HL-60/S4 (cell line): ENCODE results near the gene RASL12.
"Not testable (repeated sequence)": the region's sequence is repeated elsewhere in the genome, so short reads cannot be mapped to it uniquely, and the experiment has no call there.

ENCODE experiments used
- in situ Hi-C: fragments of 300-500 bp; cut with MboI; formaldehyde crosslinking; loops from 2 replicates; pipeline ENCODE4 v1.14.3; 2022; ENCODE audit warnings: low sequenced_read_pairs

RASL12 gene

DNA sequence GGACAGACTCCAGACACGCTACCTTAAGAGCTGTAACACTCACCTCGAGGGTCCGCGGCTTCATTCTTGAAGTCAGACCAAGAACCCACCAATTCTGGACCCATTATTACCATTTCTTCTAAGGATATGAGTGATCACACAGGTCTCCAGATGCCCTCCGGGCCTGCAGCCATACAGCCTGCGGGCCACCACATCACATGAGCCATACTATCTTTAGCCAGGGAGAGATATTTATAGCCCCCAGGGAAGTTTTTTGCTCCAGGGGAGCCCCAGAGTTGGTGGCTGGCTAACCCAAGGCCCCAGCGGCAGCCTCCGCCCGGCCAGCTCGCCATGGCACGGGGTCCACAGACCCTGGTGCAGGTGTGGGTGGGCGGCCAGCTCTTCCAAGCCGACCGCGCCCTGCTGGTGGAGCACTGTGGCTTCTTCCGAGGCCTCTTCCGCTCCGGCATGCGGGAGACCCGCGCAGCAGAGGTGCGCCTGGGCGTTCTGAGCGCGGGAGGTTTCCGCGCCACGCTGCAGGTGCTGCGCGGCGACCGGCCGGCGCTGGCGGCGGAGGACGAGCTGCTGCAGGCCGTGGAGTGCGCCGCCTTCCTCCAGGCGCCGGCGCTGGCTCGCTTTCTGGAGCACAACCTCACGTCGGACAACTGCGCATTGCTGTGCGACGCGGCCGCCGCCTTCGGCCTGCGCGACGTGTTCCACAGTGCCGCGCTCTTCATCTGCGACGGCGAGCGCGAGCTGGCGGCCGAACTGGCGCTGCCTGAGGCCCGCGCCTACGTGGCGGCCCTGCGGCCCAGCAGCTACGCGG, 8.9 kb upstream of the RASL12 start, which contains the start of gene KBTBD13:
TSS of gene KBTBD13 (plus strand) at position 261 of the 805 bp plus-strand sequence. CDS start at position 331, 70 bp downstream.
- in situ Hi-C loops, result no loop called here

DNA sequence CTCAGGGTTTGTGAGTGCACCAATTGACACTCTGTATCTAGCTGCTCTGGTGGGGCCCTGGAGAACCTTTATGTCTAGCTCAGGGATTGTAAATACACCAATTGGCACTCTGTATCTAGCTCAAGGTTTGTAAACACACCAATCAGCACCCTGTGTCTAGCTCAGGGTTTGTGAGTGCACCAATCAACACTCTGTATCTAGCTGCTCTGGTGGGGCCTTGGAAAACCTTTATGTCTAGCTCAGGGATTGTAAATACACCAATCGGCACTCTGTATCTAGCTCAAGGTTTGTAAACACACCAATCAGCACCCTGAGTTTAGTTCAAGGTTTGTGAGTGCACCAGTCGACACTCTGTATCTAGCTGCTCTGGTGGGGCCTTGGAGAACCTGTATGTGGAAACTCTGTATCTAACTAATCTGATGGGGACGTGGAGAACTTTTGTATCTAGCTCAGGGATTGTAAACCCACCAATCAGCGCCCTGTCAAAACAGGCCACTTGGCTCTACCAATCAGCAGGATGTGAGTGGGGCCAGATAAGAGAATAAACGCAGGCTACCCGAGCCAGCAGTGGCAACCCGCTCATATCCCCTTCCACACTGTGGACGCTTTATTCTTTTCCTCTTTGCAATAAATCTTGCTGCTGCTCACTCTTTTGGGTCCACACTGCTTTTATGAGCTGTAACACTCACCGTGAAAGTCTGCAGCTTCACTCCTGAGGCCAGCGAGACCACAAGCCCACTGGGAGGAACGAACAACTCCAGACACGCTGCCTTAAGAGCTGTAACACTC, 8.0 kb upstream of the RASL12 start:
- in situ Hi-C loops, result not testable (repeated sequence)

DNA sequence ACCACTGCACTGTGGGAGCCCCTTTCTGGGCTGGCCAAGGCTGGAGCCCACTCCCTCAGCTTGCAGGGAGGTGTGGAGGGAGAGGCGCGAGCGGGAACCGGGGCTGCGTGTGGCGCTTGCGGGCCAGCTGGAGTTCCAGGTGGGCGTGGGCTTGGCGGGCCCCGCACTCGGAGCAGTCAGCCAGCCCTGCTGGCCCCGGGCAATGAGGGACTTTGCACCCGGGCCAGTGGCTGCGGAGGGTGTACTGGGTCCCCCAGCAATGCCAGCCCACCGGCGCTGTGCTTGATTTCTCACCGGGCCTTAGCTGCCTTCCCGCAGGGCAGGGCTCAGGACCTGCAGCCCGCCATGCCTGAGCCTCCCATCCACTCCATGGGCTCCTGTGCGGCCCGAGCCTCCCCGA, 7.2 kb upstream of the RASL12 start:
- in situ Hi-C loops, result not testable (repeated sequence)

DNA sequence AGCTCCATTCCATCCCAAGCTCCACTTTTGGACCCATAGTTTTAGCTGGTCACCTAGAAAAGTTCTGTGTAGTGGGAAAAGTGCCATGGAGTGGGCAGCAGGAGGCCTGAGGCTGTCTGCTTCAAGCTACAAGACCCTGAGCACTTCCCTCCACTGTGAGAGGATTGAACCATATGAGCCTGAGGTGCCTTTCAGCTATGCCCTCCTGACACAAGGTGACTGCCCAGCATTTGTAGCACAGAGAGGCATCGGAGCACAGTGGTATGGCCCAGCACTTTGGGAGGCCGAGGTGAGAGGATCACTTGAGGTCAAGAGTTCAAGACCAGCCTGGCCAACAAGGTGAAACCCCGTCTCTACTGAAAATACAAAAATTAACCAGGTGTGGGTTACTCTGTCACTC, 4.8 kb upstream of the RASL12 start:
- in situ Hi-C loops, result no loop called here

DNA sequence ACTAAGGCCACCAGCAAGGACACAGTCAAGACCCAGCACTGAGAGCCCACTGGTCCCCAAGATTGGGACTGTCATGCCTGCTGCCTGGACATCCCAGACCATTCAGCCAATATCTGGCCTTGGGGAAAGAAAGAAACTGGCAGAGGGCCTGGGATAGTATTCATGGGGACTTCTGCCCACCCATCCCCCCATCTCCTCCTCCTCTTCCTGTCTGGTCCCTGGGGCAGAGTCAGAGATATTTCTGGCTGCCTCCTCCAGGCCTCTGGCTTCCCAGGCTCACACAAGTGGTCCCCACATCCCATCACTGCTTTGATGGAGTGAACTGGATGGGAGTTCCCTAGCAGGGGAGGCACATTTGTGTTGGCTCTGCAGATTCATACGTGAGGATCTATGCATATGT, 4.2 kb upstream of the RASL12 start:
- in situ Hi-C loops, result no loop called here

DNA sequence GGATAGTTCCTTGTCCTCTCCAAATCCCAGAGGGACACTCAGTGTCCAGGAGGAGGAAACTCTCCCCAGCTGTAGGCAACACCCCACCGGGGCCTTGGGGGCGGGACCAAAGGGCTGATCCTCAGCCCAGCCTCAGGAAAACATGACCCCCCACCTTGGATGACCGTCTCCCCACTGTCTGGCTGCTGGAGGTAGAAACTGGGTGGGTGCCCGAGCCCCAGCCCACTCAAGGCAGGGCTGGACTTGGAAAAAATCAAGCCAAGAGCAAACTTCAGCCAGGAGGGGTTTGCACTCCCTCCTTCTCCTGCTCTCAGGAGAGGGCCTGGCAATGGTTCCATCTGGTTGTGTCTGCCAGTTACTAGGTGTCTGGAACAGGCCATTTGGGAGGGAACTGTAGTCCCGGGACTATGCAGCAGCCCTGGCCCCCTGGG, 3.6 kb upstream of the RASL12 start:
- in situ Hi-C loops, result no loop called here

DNA sequence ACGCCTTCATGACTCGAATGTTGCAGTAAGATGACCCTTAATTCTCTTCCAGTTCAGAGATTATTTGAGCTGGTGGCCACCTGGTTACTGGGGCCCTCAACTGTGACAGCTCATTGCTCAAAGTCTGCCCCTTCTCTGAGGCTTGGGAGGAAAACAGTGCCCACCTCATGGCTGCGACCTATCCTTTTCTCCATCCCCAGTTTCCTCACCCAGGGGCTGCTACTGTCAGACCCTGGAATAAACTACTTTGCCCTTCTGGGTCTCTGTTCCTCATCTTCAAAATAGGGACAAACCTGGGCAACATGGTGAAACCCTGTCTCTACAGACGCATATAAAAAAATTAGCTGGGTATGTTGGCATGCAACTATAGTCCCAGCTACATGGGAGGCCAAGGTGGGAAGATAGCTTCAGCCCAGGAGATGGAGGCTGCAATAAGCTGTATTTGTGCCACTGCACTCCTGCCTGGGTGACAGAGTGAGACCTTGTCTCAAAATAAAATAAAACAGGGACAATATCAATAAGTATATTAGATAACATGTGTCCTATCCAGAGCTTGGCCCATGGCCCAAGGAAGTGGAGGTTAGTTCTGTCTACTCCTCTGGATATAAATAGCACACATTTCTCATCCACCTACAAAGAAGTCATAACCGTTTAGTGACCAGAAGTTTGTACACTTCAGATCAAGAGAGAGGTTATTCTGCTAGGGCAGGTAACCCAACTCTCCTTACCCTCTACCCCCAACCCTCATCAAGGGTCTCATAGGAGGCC, 2.2 kb upstream of the RASL12 start:
- in situ Hi-C loops, result no loop called here

DNA sequence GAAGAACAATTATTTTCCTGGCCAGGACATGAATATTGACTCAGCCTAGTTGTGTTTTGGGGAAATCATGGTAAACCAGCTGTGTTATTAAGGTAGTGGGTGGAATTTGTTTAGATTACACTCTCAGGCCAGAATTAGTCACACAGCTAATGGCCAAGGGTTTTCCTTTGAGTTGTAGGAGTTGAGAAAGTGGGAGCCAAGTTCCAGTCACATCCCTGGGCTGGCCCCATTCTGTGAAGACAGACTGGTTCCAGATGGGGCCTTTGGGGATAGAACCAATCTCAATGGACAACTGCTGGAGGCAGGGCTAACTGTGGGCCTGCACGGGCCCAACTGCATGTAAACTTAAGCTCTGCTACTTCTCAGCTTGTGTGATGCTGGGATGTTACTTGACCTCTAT, 1.4 kb upstream of the RASL12 start:
- in situ Hi-C loops, result no loop called here

DNA sequence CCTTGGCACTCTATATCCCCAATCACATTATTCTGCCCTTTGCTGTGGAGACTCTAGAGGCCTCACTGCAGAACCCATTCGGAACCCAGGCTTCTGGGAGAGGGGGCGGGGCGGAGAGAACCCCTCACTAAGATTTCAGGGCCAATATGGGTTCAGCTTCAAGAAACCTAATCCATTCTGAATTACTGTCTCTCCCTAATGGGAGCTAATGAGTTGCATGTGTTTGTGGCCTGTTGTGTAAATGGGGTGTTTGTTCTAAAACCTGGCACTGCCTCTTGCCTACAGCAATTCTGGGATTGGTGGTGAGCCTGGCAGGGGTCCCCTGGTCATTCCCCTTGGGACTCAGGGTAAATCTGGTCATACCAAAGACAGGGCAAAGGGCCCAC, 605 bp upstream of the RASL12 start:
- in situ Hi-C loops, result no loop called here

DNA sequence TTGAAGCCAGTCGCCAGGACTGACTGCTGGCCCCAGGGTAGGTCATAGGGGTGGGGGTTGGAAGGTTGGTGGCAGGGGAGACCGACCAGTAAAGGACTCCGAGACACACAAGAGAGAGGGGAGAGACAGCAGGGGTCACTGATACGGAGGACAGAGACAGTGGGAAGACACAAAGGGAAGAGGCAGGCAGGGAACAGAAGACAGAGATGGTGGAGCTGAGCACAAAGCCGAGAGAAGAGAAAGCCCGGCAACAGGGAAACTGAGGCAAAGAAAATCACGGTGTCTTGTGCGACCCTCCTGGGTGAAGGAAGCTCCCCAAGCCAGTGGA, 510 bp downstream of the RASL12 start:
- in situ Hi-C loops, result no loop called here

DNA sequence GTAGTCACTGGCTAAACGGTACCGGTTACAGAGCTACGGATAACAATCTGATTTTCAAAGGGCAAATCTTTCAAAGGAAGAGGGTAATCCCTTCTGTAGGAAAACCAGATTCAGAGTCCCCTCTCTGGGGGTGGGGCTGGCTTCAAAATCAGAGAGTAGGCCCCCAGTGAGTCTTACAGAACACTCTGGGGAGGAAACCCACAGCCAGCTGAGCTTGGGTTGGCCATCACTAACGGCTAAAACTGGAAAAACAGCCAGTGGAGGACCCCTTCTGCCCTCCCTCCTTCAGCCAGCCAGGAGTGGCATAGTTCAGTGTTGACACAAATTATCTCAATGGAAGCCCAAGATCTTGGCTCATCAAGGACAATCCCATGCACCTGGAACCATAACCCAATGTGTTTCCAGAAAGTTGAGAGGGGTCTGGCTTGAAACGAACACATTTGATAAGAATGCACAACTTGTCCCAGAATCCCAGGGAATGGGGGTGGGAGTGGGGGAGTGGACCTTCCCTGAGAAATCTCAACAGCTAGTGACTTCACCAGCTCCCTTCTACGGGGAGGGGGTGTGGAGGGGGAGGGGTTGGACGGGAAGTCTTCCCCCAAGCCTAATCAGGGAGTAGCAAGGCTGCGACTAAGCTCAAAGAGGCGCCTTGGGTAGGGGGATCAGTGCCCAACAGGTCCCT, 1.0 kb downstream of the RASL12 start:
- in situ Hi-C loops, result no loop called here

DNA sequence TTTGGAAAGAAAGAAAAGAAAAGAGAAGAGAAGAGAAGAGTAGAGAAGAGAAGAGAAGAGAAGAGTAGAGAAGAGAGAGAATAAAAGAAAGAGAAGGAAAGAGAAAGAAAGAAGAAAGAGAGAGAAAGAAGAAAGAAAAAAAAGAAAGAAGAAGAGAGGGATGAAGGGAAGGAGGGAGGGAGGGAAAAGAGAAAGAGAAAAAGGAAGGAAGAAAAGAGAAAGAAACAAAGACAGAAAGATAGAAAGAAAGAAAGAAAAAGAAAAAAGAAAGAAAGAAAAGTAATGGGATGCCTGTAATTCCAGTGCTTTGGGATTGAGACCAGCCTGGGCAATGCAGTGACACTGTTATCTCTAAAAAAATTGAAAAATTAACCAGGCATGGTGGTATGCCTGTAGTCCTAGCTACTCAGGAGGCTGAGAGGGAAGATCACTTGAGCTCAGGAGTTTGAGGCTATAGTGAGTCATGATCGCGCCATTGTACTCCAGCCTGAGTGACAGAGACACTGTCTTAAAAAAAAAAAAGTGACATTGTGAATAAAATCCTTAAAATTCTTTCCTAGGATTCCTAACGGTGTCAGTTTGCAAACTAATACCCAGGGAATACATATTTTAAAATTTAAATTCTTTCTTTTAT, 1.7 kb downstream of the RASL12 start:
- in situ Hi-C loops, result no loop called here

DNA sequence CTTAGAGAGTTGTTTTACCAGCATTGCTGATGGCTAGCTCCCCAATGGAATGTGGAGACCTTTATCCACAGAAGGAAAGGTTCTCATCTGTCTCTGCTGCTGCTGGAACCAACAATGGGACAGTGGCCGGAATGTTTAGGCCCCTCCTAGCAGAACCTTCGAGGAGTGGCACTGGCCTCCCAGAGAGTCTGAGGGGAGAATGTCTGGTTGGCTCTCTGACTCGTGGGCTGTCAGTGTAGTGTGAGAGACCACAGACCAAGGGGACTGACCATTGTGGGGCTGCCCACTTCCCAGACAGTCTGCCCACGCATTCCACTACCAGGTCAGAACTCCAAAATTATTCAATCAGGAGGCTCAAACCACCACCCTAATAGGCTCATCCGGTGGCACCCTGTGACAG, 5.1 kb downstream of the RASL12 start:
- in situ Hi-C loops, result no loop called here

DNA sequence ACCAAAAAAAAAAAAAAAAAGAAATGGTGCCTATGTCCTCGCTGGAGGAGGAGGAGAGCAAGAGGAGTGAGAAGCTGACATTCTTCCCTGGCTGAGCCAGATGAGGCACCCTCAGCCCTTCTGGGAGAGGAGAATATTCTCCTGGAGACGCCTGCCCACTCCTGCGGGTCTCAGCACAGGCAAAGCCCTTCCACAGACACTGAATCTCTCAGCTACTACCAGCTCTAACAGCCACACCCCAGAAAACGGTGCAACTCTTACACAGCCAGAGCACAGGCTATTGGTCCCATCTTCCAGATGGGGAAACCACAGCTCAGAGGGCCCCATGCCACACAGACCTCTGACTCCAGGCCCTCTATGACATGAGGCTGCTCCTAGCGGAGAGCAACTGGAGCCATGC, 5.7 kb downstream of the RASL12 start:
- in situ Hi-C loops, result no loop called here

DNA sequence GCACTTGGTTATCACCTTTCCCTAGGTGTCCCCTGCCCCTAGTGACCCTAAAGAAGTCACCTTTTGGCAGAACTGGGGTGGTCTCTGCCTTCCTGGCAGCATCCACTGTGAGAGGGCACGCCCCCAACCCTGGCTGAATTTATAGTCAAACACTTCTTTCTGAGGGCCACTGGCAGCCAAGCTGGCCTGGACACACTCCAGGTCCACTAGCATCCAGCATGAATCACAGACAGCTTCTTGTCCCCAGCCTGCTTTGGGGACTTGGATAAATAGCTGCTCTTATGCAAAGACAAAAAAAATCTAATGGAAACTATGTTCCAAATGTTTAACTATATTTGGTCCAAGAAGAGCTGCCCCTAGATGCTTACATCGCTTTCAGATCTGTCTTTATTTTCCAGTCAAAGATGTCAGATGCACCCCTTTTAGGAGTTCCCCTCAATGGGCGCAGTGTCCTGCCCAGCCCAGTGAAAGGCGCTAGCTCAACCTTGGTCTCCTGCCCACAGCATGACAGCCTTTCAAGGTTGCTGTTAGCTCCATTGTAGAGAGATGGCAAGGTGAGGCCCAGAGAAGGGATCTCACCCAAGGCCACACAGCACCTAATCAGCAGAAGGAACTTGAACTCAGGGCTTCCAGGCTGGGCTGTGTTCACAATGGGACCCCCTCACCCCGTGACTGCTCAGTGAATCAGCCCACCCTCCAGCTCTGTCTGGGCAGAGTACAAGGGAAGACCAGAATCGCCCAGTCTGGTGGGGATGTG, 7.0 kb downstream of the RASL12 start:
- in situ Hi-C loops, result no loop called here

DNA sequence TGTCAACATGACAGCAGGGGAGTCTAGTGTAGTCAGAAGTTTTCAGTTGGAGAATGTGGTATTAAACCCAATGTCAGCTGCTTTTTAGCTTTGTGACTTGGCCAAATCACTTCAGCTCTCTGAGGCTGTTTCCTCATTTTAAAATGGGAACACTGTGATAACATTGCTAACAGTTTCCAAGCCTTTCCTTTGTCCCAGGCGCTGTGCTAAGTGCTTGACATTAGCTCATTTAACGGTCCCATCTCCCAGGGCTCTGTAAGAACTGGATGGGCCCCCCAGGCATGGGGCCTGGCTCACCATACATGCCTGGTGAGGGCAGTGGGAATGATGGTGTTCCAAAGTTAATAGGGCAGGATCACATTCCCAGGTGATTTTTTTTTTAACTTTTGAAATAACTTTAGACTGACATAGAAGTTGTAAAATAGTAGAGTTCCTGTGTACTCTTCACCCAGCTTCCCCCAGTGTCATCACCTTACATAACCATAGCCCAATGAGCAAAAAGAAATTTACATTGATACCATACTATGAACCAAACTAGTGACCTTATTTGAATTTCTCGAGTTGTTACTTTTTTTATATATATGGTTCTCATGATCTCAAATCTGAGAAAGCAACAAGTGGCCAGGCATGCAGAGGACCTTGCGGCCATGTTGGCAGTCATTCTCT, 7.7 kb downstream of the RASL12 start:
- in situ Hi-C loops, result no loop called here

DNA sequence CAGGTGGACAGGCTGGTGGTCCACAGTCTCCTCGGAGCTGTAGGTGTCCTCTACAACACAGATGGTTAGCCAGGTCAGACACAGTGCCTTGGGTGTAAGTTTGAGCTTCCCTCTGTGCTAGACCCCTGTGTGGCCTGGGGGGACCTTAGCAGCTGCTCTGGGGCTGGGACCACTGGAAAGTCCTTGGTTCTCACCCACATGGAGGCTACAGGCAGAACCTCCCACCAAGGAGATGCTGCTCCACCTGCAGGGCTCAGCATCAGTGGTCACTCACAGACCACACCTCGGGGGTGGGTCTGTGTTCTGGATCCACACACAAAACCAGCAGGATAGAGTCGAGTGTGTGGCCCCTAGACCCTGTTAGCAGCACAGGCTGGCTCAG, 8.4 kb downstream of the RASL12 start:
- in situ Hi-C loops, result no loop called here

DNA sequence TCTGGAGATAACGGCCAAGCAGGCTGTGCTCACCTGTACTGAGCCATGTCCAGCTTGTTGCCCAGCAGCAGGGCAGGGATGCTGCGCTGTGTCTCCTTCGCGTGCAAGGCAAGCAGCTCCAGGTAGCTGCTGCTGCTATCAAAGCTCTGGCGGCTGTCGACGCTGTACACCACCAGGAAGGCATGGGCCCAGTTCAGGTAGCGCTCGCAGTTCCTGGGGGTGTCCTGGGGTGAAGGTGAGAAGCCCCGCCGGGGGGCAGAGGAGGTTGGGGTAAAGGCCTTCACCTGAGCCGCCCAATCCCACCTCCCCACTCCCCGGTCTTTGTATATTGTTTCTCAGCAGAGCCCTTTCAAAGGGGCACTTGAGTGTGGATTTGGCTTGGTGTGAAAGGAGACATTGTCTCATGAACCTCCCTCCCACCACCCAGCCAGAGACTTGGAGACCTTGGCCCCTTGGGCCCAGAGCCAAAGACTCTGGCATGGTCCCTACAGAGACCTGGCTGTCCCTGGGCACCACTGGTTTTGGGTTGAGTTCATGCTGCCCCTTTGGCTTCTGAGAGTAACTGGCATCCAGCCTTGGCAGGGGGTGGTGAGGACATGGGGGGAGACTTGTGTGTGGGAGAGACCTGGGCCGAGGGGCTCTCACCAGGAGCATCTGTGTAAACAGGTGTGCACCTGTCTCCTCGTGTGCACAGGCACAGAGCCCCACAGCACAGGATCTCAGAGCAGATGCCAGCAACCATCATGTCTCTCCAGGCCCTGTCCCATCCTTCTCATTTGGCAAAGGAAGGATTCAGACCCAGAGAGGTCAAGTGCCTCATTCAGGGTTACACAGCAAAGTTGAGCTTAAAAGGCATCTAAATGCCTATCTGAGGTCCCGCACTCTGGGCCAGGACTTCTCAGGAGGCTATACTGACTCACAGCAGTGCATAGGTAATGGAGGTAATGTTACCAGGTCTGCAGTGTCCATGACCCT, 9.1 kb downstream of the RASL12 start:
- in situ Hi-C loops, result no loop called here
